ENCODE measurements around the gene MFAP4.

Gene MFAP4

GRCh38 chr17:19337712-19338023, 49.3 kb downstream of the MFAP4 start:
- no peak for TF ChIP-seq CTCF (IDR thresholded peaks at IDR 0.05; ENCODE audit: low read depth, low read length)

GRCh38 chr17:19336938-19337711, 49.9 kb downstream of the MFAP4 start:
- DNase-seq (ENCODE audit: extremely low read depth, low read depth): no peak
- TF ChIP-seq CTCF (IDR thresholded peaks at IDR 0.05; ENCODE audit: low read depth, low read length): no peak

More at GRCh38 chr17:19337712-19338023, 49.3 kb downstream of the MFAP4 start:
- DNase-seq (ENCODE audit: extremely low read depth, low read depth): no peak

GRCh38 chr17:19335951-19336631, 50.9 kb downstream of the MFAP4 start:
- no peak for TF ChIP-seq CTCF (IDR thresholded peaks at IDR 0.05; ENCODE audit: low read depth, low read length)
- no peak for DNase-seq (ENCODE audit: extremely low read depth, low read depth)

GRCh38 chr17:19334331-19334730, 52.7 kb downstream of the MFAP4 start:
- DNase-seq (ENCODE audit: extremely low read depth, low read depth): no peak

GRCh38 chr17:19333736-19334290, 53.2 kb downstream of the MFAP4 start:
- no peak for DNase-seq (ENCODE audit: extremely low read depth, low read depth)
- no peak for TF ChIP-seq CTCF (IDR thresholded peaks at IDR 0.05; ENCODE audit: low read depth, low read length)

More at GRCh38 chr17:19334331-19334730, 52.7 kb downstream of the MFAP4 start:
- TF ChIP-seq CTCF (IDR thresholded peaks at IDR 0.05; ENCODE audit: low read depth, low read length): no peak
